T-helper 2 cell treated with Interferon-gamma antibody and Interleukin-4, amounts not matched to agents 5 μg/mL and 100 μg/mL, for 36 hours (primary cell): ENCODE measurements around the gene RNF212.
A peak's percentile ranks its signal among the peaks of the same experiment; 100 is the strongest.

ENCODE experiments used
- DNase-seq: peaks from one replicate; pipeline ENCODE4 v3.0.0; 2021; ENCODE audit warnings: low spot score
- H3K27ac Mint-ChIP-seq: one replicate; pipeline ENCODE4 v1.8.0; 2021; ENCODE audit warnings: mild to moderate bottlenecking, mixed read lengths
- H3K27me3 Mint-ChIP-seq: one replicate; pipeline ENCODE4 v1.8.0; 2021; ENCODE audit warnings: low read depth, mixed read lengths
- H3K36me3 Mint-ChIP-seq: one replicate; pipeline ENCODE4 v1.8.0; 2021; ENCODE audit warnings: low read depth, mixed read lengths
- H3K4me1 Mint-ChIP-seq: one replicate; pipeline ENCODE4 v1.8.0; 2021; ENCODE audit warnings: low read depth, mixed read lengths
- H3K4me3 Mint-ChIP-seq: one replicate; pipeline ENCODE4 v1.8.0; 2022; ENCODE audit warnings: mild to moderate bottlenecking, moderate library complexity, mixed read lengths
- H3K9me3 Mint-ChIP-seq: one replicate; pipeline ENCODE4 v1.8.0; 2021; ENCODE audit warnings: mixed read lengths

The RNF212 gene

DNA sequence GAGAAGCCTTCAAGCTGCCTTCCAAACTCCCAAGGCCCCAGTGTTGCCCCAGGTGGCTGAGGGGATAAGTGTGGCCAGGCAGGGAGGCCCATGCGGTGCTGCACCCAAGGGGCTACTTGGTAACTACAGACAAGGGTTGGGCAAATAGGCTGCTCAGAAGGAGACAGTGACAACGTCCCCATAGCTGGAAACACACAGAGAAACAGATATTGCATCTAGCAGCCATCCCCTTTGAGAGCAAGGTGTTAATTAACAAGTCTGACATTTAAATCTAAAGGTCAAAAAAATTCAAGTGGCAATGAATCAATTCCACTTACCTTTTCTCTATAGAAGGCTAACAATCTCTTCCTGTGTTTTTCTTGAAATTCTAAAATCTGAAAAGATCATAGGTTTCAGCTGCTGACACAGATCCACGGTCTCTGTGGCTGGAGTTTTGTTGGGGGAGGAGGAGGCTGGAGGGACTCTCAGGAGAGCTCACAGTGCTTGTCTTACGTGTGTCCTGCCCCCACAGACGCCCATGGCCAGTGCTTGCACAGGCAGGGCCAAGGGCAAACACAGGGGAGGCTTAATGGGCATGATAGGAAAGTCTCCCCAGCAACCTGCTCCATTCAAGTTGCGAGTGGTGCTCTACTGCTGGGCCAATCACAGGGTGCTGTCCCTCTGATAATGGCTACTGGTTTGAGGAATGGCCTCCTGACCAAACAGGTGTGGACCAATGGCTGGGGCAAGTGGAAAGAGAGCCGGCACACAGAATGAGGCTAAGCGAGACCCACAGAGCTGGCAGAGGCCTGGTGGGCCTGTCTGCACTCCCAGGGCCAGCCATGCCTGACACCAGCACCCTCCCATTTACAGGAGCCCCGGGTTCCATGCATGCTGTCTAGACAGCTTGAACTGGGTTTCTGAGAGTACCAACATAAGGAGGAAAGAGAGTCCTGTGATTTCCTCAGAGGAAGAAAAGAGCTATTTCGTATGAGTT lies 22.6 kb downstream of the RNF212 start:
- H3K36me3 Mint-ChIP-seq, result no peaks in the 10 kb centered on the region
- H3K9me3 Mint-ChIP-seq, result peaks cover 16% of the 10 kb centered on the region

DNA sequence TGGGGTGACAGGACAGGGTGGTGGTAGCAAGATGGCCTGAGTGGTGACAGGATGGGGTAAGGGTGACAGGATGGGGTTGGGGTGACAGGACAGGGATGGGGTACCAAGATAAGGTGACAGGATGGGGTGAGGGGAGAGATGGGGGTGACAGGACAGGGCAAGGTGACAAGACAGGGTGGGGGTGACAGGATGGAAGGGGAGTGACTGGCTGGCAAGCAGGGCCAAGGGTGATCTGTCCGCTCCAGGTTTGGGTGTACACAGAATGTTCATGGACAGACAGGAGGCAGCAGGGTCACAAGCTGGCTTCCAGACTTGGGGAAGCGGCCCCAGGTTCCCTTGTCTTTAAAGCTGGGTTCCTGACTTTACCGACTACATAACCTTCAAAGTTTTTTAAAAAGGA lies 23.3 kb downstream of the RNF212 start:
- H3K27me3 Mint-ChIP-seq, result peaks cover 2% of the 10 kb centered on the region

More for the DNA sequence above, 22.6 kb downstream of the RNF212 start:
- H3K4me1 Mint-ChIP-seq, result no peaks in the 10 kb centered on the region
- H3K27ac Mint-ChIP-seq, result no peak overlapping the region
- no peak for DNase-seq
- H3K4me3 Mint-ChIP-seq, result no peak overlapping the region
- H3K27me3 Mint-ChIP-seq, result no peaks in the 10 kb centered on the region

DNA sequence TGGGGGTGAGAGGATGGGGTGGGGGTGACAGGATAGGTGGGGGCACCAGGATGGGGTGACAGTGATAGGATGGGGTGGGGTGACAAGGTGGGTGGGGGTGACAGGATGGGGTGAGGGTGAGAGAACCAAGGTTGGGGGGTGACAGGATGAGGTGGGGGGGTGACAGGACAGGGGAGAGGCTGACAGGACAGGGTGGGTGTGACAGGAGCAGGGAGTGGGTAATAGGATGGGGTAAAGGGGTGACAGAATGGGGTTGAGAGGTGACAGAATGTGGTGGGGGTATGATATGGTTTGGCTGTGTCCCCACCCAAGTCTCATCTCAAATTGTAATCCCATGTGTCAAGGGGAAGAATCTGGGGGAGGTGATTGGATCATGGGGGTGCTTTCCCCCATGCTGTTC lies 26.0 kb downstream of the RNF212 start:
- DNase-seq, result no peak
- no peak overlapping the region for H3K27ac Mint-ChIP-seq
- H3K27me3 Mint-ChIP-seq, result peaks cover 2% of the 10 kb centered on the region
- peaks cover 16% of the 10 kb centered on the region for H3K9me3 Mint-ChIP-seq
- no peak overlapping the region for H3K4me3 Mint-ChIP-seq
- no peaks in the 10 kb centered on the region for H3K36me3 Mint-ChIP-seq
- no peaks in the 10 kb centered on the region for H3K4me1 Mint-ChIP-seq

More for the DNA sequence above, 23.3 kb downstream of the RNF212 start:
- Mint-ChIP-seq H3K4me3 (no peak overlapping the region), H3K9me3 (peaks cover 16% of the 10 kb centered on the region), H3K36me3 (no peaks in the 10 kb centered on the region), H3K4me1 (no peaks in the 10 kb centered on the region), H3K27ac (no peak overlapping the region)
- DNase-seq, result no peak

DNA sequence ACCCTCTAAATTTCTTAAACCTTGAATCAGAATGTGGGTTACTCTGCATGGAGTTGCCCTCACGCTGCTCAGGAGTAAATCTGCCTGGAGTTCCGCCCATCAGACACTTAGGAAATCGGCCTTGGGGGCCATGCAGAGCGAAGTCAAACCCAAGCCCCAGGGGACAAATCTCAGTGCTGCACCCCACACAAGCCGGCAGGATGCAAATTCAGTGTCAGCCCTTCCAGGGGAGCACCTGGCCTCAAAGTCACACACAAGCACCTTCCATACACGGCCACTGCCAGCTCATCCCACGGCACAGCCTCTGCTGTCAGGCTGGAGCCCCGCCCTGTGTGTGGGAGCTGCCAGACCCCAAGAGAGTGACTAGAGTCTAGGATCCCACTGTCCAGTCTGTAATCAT lies 27.4 kb downstream of the RNF212 start:
- peaks cover 2% of the 10 kb centered on the region for H3K27me3 Mint-ChIP-seq
- no peak overlapping the region for H3K4me3 Mint-ChIP-seq
- peaks cover 16% of the 10 kb centered on the region for H3K9me3 Mint-ChIP-seq
- H3K4me1 Mint-ChIP-seq, result no peaks in the 10 kb centered on the region
- no peaks in the 10 kb centered on the region for H3K36me3 Mint-ChIP-seq
- DNase-seq, result no peak
- H3K27ac Mint-ChIP-seq, result no peak overlapping the region

DNA sequence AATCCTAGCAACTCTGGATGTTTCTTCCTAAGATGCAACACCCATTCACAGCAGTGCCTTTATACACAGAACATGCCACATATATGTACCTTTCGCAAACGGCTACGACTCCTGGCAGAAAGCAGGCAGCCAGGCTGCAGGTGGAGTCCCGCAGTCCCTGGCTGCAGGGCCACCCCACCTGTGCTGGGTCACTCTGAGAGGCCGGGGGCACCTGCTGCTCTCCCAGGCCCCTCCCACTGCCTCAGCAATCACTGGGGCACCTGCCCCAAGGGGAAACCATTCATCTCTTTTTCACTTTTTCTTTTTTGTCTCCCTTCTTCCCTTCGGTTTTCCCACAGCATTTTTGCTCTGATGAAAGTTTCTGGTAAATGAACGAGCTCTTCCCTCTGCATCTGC lies 28.0 kb downstream of the RNF212 start:
- H3K36me3 Mint-ChIP-seq, result no peaks in the 10 kb centered on the region
- no peak for DNase-seq
- H3K4me3 Mint-ChIP-seq, result no peak overlapping the region
- H3K27ac Mint-ChIP-seq, result no peak overlapping the region
- H3K9me3 Mint-ChIP-seq, result peaks cover 16% of the 10 kb centered on the region
- H3K27me3 Mint-ChIP-seq, result peaks cover 2% of the 10 kb centered on the region
- no peaks in the 10 kb centered on the region for H3K4me1 Mint-ChIP-seq

DNA sequence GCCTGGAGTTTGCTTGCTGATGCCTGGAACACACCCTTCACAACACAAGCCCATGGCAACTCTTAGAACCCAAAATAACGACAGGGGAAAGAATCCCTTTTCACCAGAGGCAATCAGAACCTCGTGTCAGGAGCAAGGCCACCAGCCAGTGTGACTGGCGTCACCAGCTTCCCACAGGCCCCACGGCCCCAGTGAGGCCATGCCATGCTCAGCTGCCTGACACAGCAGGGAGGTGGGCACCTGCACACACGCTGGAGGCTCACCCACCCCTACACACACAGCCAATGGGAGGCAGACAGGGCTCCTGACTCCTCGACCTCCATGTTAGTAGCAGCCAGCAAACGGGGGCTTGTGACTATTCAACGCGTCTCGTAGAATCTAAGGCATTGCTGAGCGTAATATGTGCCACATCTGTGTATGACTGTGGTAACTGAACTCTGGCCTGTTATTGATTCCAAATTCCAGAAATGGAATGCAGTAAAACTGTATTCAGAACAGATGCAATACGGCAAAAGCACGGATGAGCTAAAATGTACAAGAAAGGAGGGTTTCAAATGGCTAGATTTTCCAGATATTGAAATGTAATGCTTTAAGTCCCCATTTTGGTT lies 28.5 kb downstream of the RNF212 start:
- no peak overlapping the region for H3K27ac Mint-ChIP-seq
- peaks cover 16% of the 10 kb centered on the region for H3K9me3 Mint-ChIP-seq
- no peak for DNase-seq
- no peaks in the 10 kb centered on the region for H3K36me3 Mint-ChIP-seq
- H3K4me1 Mint-ChIP-seq, result no peaks in the 10 kb centered on the region
- no peak overlapping the region for H3K4me3 Mint-ChIP-seq
- H3K27me3 Mint-ChIP-seq, result peaks cover 2% of the 10 kb centered on the region

DNA sequence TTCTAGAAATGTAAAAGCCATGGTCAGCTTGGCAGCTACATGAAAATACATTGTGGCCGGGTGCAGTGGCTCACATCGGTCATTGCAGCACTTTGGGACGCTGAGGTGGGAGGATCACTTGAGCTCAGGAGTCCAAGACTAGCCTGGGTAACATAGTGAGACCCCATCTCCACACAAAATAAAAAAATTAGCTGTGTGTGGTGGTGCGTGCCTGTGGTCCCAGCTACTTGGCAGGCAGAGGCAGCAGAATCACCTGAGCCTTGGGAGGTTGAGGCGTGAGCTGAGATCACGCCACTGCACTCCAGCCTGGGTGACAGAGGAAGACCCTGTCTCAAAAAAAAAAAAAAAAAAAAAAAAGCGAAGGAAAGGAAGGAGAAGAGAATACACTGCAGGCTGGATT lies 29.0 kb downstream of the RNF212 start:
- peaks cover 11% of the 10 kb centered on the region for H3K9me3 Mint-ChIP-seq
- H3K27me3 Mint-ChIP-seq, result peaks cover 2% of the 10 kb centered on the region
- no peak overlapping the region for H3K4me3 Mint-ChIP-seq
- H3K27ac Mint-ChIP-seq, result no peak overlapping the region
- DNase-seq, result no peak
- H3K4me1 Mint-ChIP-seq, result no peaks in the 10 kb centered on the region
- H3K36me3 Mint-ChIP-seq, result no peaks in the 10 kb centered on the region

DNA sequence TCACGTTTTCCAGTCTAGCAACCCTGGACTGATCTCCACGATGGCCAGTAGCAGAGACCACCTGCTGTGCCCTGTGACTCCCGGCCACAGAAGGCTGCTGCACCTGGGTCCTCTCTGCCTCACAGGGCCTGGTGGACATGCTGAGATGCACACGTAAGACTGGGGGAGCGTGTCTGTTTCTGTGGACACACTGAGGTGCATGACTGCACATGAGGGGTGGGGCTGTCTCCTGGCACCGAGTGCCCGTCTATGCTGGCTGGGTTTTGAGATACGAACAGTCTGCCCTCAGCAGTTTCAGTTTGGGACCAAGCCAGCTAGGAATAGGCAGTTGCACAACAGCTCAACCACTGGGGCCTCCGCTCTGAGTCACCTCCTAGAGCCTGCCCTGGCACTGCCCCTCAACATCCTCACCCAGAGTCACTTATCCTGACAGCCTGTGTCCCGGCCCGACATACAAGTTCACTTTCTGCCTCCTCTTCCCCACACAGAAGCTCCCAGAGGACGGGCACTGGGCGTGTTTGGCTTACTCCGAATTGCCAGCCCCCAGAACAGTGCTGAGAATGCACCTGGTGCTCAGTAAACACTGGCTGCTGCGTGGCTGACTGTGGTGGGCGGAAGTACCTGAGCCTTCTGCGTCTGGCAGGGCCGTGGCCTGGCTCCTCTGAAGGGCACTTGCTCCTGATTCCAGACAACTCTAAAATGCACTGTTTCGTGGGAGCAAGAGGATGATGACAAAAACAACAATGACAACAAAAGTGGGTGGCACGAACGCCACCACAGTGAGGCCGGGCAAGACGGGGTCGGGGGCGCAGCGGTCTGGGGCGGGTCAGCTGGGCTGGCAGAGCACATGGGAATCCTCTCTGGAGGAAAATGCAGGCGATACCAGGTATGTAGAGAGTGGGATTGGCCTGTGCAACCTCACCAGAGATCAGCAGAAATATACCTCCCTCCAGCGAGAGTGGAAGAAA lies 30.9 kb downstream of the RNF212 start:
- DNase-seq, result no peak
- no peak overlapping the region for H3K27ac Mint-ChIP-seq
- H3K27me3 Mint-ChIP-seq, result peaks cover 2% of the 10 kb centered on the region
- H3K4me3 Mint-ChIP-seq, result no peak overlapping the region
- no peaks in the 10 kb centered on the region for H3K9me3 Mint-ChIP-seq
- H3K36me3 Mint-ChIP-seq, result no peaks in the 10 kb centered on the region
- H3K4me1 Mint-ChIP-seq, result no peaks in the 10 kb centered on the region

DNA sequence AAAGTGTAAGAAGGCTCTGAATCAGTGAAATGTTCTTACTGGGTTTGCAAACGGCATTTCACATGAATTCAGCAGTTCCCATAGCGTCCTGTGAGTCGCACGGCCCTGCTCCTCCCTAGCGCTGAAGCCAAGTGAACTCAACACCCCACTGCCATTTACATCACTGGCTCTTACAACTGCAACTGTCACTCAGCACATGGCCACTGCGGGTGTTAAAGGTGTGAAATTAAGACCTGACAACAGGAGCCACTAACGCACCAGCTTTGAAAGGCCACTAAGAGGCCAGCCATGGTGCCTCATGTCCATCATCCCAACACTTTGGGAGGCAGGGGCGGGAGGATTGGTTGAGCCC lies 31.7 kb downstream of the RNF212 start:
- Mint-ChIP-seq H3K9me3 (no peaks in the 10 kb centered on the region), H3K4me3 (no peak overlapping the region), H3K27me3 (peaks cover 2% of the 10 kb centered on the region), H3K4me1 (no peaks in the 10 kb centered on the region), H3K36me3 (no peaks in the 10 kb centered on the region), H3K27ac (no peak overlapping the region)
- DNase-seq, result peak; percentile 36

DNA sequence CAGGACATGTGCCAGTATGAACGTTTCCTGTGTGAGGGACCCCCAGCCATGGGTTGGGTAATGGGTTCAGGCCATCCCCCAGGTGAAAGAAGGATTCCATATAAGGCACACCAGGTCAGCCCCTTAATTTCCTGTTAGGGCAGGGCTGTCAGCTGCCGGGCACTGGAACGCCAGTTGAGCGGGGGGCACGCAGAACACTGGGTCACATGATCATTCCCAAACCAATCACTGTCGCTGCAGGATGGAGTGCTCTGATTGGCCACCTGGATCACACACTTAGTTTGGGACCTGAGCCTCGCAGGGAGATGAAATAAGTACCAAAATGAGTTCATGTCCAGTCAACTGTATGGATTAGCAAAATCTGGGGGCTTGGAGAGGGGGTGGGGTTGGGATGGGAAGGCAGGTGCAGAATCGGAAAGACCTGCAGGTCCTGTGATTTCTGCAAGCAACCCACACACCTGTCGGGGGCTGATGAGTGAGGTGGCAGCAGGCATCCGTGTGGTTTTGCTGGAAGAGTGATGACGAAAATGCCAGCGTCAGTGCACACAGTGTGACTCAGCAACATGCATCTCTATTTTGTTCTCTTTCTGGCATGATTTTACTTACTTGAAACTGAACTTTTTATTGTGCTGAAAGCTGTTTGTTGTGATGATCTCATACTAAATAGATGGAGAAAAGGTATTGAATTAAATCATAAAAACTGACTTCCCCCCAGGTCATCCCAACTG lies 32.2 kb downstream of the RNF212 start:
- no peak overlapping the region for H3K27ac Mint-ChIP-seq
- no peak overlapping the region for H3K4me3 Mint-ChIP-seq
- H3K9me3 Mint-ChIP-seq, result no peaks in the 10 kb centered on the region
- DNase-seq, result peak; percentile 13
- peaks cover 2% of the 10 kb centered on the region for H3K27me3 Mint-ChIP-seq
- H3K36me3 Mint-ChIP-seq, result no peaks in the 10 kb centered on the region
- no peaks in the 10 kb centered on the region for H3K4me1 Mint-ChIP-seq

DNA sequence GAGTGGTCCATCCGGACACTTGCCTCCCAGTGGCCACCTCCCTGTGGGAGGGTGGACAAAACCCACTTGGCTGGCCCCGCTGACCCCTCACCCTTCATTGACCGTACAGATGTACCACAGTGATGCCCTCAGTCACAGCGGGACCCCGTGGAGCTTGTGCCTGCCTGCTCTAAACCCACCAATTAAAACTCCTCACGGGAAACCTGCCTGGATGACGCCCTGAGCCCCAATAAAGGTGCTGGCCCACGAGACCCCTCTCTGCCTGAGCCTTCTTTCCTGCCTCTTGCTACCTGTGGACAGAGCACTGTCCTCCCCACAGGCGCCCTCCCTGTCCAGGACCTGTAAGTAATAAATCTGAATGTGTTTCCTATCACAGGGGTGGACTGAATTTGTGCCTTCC lies 32.9 kb downstream of the RNF212 start:
- H3K27me3 Mint-ChIP-seq, result no peaks in the 10 kb centered on the region
- H3K36me3 Mint-ChIP-seq, result no peaks in the 10 kb centered on the region
- H3K27ac Mint-ChIP-seq, result no peak overlapping the region
- no peaks in the 10 kb centered on the region for H3K4me1 Mint-ChIP-seq
- no peak overlapping the region for H3K4me3 Mint-ChIP-seq
- no peaks in the 10 kb centered on the region for H3K9me3 Mint-ChIP-seq
- DNase-seq, result no peak

DNA sequence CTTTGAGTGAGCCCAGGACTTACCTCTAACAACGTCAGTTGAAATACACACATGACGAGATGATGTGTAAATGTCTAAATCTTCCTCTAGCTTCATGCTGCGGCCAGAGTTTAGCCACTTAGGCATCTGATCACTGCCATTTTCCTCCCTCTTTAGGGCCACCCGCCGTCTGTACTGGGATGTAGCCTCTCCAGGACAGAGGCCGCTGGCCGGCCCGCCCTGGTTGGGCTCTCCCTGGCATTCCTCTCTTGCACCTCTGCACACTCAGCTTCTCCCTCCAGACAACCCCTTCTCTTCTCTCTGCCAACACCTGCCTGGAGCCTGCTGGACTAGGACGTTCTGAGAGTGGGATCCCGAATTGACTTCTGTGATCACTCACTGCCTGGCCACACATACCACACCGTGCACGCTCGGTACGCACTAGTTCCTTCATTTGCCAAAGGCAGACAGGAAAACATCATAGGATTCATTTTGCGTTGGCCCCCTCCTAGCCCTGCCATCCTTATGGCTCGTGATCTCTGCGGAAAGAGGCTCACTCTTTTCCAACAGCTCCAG lies 33.6 kb downstream of the RNF212 start:
- H3K27me3 Mint-ChIP-seq, result no peaks in the 10 kb centered on the region
- no peak overlapping the region for H3K27ac Mint-ChIP-seq
- no peaks in the 10 kb centered on the region for H3K36me3 Mint-ChIP-seq
- H3K4me3 Mint-ChIP-seq, result no peak overlapping the region
- no peak for DNase-seq
- no peaks in the 10 kb centered on the region for H3K4me1 Mint-ChIP-seq
- H3K9me3 Mint-ChIP-seq, result no peaks in the 10 kb centered on the region

DNA sequence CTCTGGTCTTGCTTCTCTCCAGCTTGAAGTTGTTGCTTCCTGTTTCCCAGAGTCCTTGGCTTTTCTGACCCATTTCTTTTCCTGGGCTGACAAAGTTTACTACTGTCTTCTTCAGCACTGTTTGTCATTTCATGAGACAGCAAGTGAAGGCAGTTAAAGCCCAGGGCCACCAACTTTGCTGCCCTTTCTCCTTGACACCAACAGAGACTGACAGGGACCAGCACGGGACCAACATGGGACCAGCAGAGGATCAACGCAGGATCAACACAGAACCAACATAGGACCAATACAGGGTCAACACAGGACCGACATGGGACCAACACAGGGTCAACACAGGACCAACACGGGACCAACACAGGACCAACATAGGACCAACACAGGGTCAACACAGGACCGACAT lies 34.9 kb downstream of the RNF212 start:
- no peak for DNase-seq
- Mint-ChIP-seq H3K27ac (no peak overlapping the region), H3K4me3 (no peak overlapping the region), H3K4me1 (no peaks in the 10 kb centered on the region), H3K27me3 (peaks cover 4% of the 10 kb centered on the region), H3K36me3 (no peaks in the 10 kb centered on the region), H3K9me3 (no peaks in the 10 kb centered on the region)
